BLaER1 treated with 17β-estradiol and CSF1 and Interleukin-3, amounts not matched to agents 10 nM and 100 nM (cell line): ENCODE measurements around the gene GNG7.

Source experiments
- H3K27ac ChIP-seq, 11 experiments: shearing (Covaris generic); formaldehyde crosslinking; 2 replicates each; pipeline ENCODE4 v1.8.1; 2022
- H3K27me3 ChIP-seq, 11 experiments: shearing (Covaris generic); formaldehyde crosslinking; 2 replicates each; pipeline ENCODE4 v1.8.1; 2022
- H3K36me3 ChIP-seq, 11 experiments: shearing (Covaris generic); formaldehyde crosslinking; 2 replicates each; pipeline ENCODE4 v1.8.1; 2022
- H3K4me1 ChIP-seq, 10 experiments: shearing (Covaris generic); formaldehyde crosslinking; 2 replicates each; pipeline ENCODE4 v1.8.1; 2022
- H3K4me2 ChIP-seq, 11 experiments: shearing (Covaris generic); formaldehyde crosslinking; 2 replicates each; pipeline ENCODE4 v1.8.1; 2022
- H3K4me3 ChIP-seq, 10 experiments: shearing (Covaris generic); formaldehyde crosslinking; 2 replicates each; pipeline ENCODE4 v1.8.1; 2022
- H3K9ac ChIP-seq, 11 experiments: shearing (Covaris generic); formaldehyde crosslinking; 2 replicates each; pipeline ENCODE4 v1.8.1; 2022
- H3K9me3 ChIP-seq, 11 experiments: shearing (Covaris generic); formaldehyde crosslinking; replicated peaks in 1 of 11; 2 replicates each; pipeline ENCODE4 v1.8.1; 2022
- H4K20me1 ChIP-seq, 11 experiments: shearing (Covaris generic); formaldehyde crosslinking; 2 replicates each; pipeline ENCODE4 v1.8.1; 2022
- Cebpa-rat ChIP-seq, 11 experiments: shearing (Covaris generic); IDR thresholded peaks; 2 replicates each; pipeline ENCODE4 v1.8.1; 2022

GNG7 gene

GRCh38 chr19:2723345-2723715 lies 20.8 kb upstream of the GNG7 start:
- peak overlapping the region in 7 of 11 experiments; percentile 5 to 58 (median 44); a peak in 10 of 22 replicates for H3K27ac ChIP-seq
- H3K4me1 ChIP-seq = peaks cover 46 to 85% (median 82%) of the 10 kb centered on the region in 10 experiments
- H3K4me2 ChIP-seq = peak overlapping the region; percentile 92 to 99 (median 98)
- no peaks in the 10 kb centered on the region for H3K9me3 ChIP-seq
- peaks cover 0 to 8% (median under 1%) of the 10 kb centered on the region in 11 experiments; a peak in 5 of 22 replicates for H3K36me3 ChIP-seq
- H3K27me3 ChIP-seq = peaks cover 0 to 25% (median 0%) of the 10 kb centered on the region in 11 experiments; a peak in 9 of 22 replicates
- H4K20me1 ChIP-seq = peaks cover 0 to 43% (median 16%) of the 10 kb centered on the region in 11 experiments; a peak in 16 of 22 replicates
- no peak for TF ChIP-seq Cebpa-rat (IDR thresholded peaks at IDR 0.05)
- no peak overlapping the region for H3K4me3 ChIP-seq
- H3K9ac ChIP-seq = peak overlapping the region in 10 of 11 experiments; percentile 18 to 59 (median 48); a peak in 12 of 22 replicates

- Histone ChIP-seq H4K20me1 (peaks cover 0 to 43% (median 17%) of the 10 kb centered on the region in 11 experiments; a peak in 16 of 22 replicates), H3K4me2 (peak overlapping the region; percentile 92 to 99 (median 98)), H3K27ac (peak overlapping the region in 7 of 11 experiments; percentile 5 to 58 (median 44); a peak in 9 of 22 replicates), H3K27me3 (peaks cover 0 to 19% (median 0%) of the 10 kb centered on the region in 11 experiments; a peak in 9 of 22 replicates), H3K36me3 (peaks cover 0 to 14% (median 6%) of the 10 kb centered on the region in 11 experiments; a peak in 16 of 22 replicates), H3K4me3 (peak overlapping the region in 2 of 10 experiments; percentile 6; a peak in 4 of 20 replicates), H3K9me3 (no peaks in the 10 kb centered on the region), H3K9ac (peak overlapping the region in 10 of 11 experiments; percentile 18 to 59 (median 48); a peak in 12 of 22 replicates), H3K4me1 (peaks cover 46 to 83% (median 76%) of the 10 kb centered on the region in 10 experiments)
- TF ChIP-seq Cebpa-rat (IDR thresholded peaks at IDR 0.05) = no peak
Measured at GRCh38 chr19:2722541-2723344, 20.2 kb upstream of the GNG7 start.

GRCh38 chr19:2721570-2722540 lies 19.4 kb upstream of the GNG7 start:
- peaks cover 41 to 75% (median 67%) of the 10 kb centered on the region in 10 experiments for H3K4me1 ChIP-seq
- peak overlapping the region; percentile 75 to 87 (median 81); a peak in 21 of 22 replicates for H3K9ac ChIP-seq
- peaks cover 0 to 36% (median 13%) of the 10 kb centered on the region in 11 experiments; a peak in 11 of 22 replicates for H4K20me1 ChIP-seq
- H3K36me3 ChIP-seq = peaks cover 0 to 22% (median 14%) of the 10 kb centered on the region in 11 experiments; a peak in 18 of 22 replicates
- peaks cover 0 to 10% (median 0%) of the 10 kb centered on the region in 11 experiments; a peak in 9 of 22 replicates for H3K27me3 ChIP-seq
- H3K27ac ChIP-seq = peak overlapping the region in 8 of 11 experiments; percentile 43 to 81 (median 59); a peak in 14 of 22 replicates
- H3K9me3 ChIP-seq = 0 out of 22 replicates have a peak, but pooled peaks cover 0 to 4% (median 0%) of the 10 kb centered on the region in 11 experiments
- peak overlapping the region; percentile 69 to 79 (median 72) for H3K4me3 ChIP-seq
- TF ChIP-seq Cebpa-rat (IDR thresholded peaks at IDR 0.05) = no peak
- H3K4me2 ChIP-seq = peak overlapping the region; percentile 92 to 99 (median 98)

- H3K36me3 ChIP-seq = peaks cover 7 to 31% (median 22%) of the 10 kb centered on the region in 11 experiments
- H3K4me2 ChIP-seq = peak within 1 kb of the TSS; percentile 97 to 100 (median 99)
- H3K4me3 ChIP-seq = peak within 1 kb of the TSS; percentile 69 to 79 (median 72)
- peaks cover 0 to 1% (median 0%) of the 10 kb centered on the region in 11 experiments; a peak in 5 of 22 replicates for H3K27me3 ChIP-seq
- peaks cover 4 to 12% (median 7%) of the 10 kb centered on the region in 11 experiments for H3K9me3 ChIP-seq
- peaks cover 0 to 29% (median 12%) of the 10 kb centered on the region in 11 experiments; a peak in 8 of 22 replicates for H4K20me1 ChIP-seq
- no peak for TF ChIP-seq Cebpa-rat (IDR thresholded peaks at IDR 0.05)
- H3K27ac ChIP-seq = peak within 1 kb of the TSS; percentile 58 to 81 (median 71)
- peak within 1 kb of the TSS; percentile 75 to 87 (median 83) for H3K9ac ChIP-seq
- H3K4me1 ChIP-seq = peaks cover 36 to 66% (median 59%) of the 10 kb centered on the region in 10 experiments
Measured at GRCh38 chr19:2720777-2721569, 18.5 kb upstream of the GNG7 start, which contains the start of gene DIRAS1. TSS of gene DIRAS1 (minus strand) at chr19:2721372. CDS start at chr19:2717806, 3,566 bp downstream.

GRCh38 chr19:2719920-2720776 lies 17.7 kb upstream of the GNG7 start:
- Histone ChIP-seq H3K4me1 (peaks cover 36 to 58% (median 52%) of the 10 kb centered on the region in 10 experiments), H3K36me3 (peaks cover 16 to 39% (median 31%) of the 10 kb centered on the region in 11 experiments), H3K9ac (peak overlapping the region; percentile 75 to 87 (median 83)), H3K4me3 (peak overlapping the region; percentile 69 to 79 (median 72)), H4K20me1 (peaks cover 0 to 29% (median 12%) of the 10 kb centered on the region in 11 experiments; a peak in 8 of 22 replicates), H3K27ac (peak overlapping the region; percentile 49 to 81 (median 71); a peak in 21 of 22 replicates), H3K4me2 (peak overlapping the region; percentile 97 to 100 (median 99)), H3K27me3 (no peaks in the 10 kb centered on the region; a peak in 1 of 22 replicates), H3K9me3 (peaks cover 13 to 20% (median 15%) of the 10 kb centered on the region in 11 experiments)
- TF ChIP-seq Cebpa-rat (IDR thresholded peaks at IDR 0.05) = no peak

- Histone ChIP-seq H3K36me3 (peaks cover 18 to 45% (median 34%) of the 10 kb centered on the region in 11 experiments), H3K27ac (peak overlapping the region in 3 of 11 experiments; percentile 36 to 81 (median 47); a peak in 3 of 22 replicates), H3K4me3 (peak overlapping the region in 4 of 10 experiments; percentile 71 to 79 (median 73); a peak in 4 of 20 replicates)
Measured at GRCh38 chr19:2719232-2719735, 16.8 kb upstream of the GNG7 start.

More at GRCh38 chr19:2719232-2719735, 16.8 kb upstream of the GNG7 start:
- TF ChIP-seq Cebpa-rat (IDR thresholded peaks at IDR 0.05) = no peak
- Histone ChIP-seq H3K4me2 (peak overlapping the region; percentile 97 to 100 (median 99)), H3K4me1 (peaks cover 36 to 52% (median 47%) of the 10 kb centered on the region in 10 experiments), H3K27me3 (no peaks in the 10 kb centered on the region; a peak in 1 of 22 replicates), H3K9ac (peak overlapping the region in 10 of 11 experiments; percentile 75 to 87 (median 84); a peak in 14 of 22 replicates), H3K9me3 (peaks cover 15 to 26% (median 20%) of the 10 kb centered on the region in 11 experiments), H4K20me1 (peaks cover 0 to 29% (median 12%) of the 10 kb centered on the region in 11 experiments; a peak in 8 of 22 replicates)
